ENCODE measurements around the gene GNG13.

GRCh38 chr16:784431-784830 is 16.1 kb downstream of the GNG13 start:
- TF ChIP-seq POLR2A (IDR thresholded peaks at IDR 0.05) (no peak), CTCF (IDR thresholded peaks at IDR 0.05) (no peak), EP300 (IDR thresholded peaks at IDR 0.05) (no peak)

All from tibial nerve (tissue), 4 donors.